Smooth muscle cell (in vitro differentiated cells): ENCODE data around the gene THAP12. TPM values are rescaled to one million over a fixed set of nuclear protein-coding genes. Genes with fewer than 3 reads are reported as not detected.
"Not testable (repeated sequence)": the region's sequence is repeated elsewhere in the genome, so short reads cannot be mapped to it uniquely, and the experiment has no call there.

Experiments used
- DNase-seq: peaks from one replicate; lab custom pipeline; 2025; ENCODE audit not compliant: unreplicated experiment; lab: John Stamatoyannopoulos, UW
- H2AFZ ChIP-seq: fragments of 200-600 bp; sonication (generic); 2 replicates; pipeline ENCODE4 v1.6.0; 2016; ENCODE audit warnings: antibody characterized with exemption, low read depth, mild to moderate bottlenecking
- H3F3A ChIP-seq: fragments of 200-600 bp; sonication (generic); 2 replicates; pipeline ENCODE4 v1.6.0; 2017; ENCODE audit warnings: antibody characterized with exemption, low read depth
- H3K27ac ChIP-seq: fragments of 200-600 bp; sonication (generic); 2 replicates; pipeline ENCODE4 v1.5.1; 2016; ENCODE audit warnings: low read depth, mild to moderate bottlenecking
- H3K27me3 ChIP-seq: fragments of 200-600 bp; sonication (generic); 2 replicates; pipeline ENCODE4 v1.6.1; 2016; ENCODE audit warnings: low read depth, mild to moderate bottlenecking
- H3K36me3 ChIP-seq: fragments of 200-600 bp; sonication (generic); 2 replicates; pipeline ENCODE4 v1.5.1; 2016; ENCODE audit warnings: low read depth
- H3K4me1 ChIP-seq: fragments of 200-600 bp; sonication (generic); 2 replicates; pipeline ENCODE4 v1.5.1; 2016; ENCODE audit warnings: low read depth
- H3K4me2 ChIP-seq: fragments of 200-600 bp; sonication (generic); 2 replicates; pipeline ENCODE4 v1.6.0; 2016; ENCODE audit warnings: mild to moderate bottlenecking
- H3K4me3 ChIP-seq: fragments of 200-600 bp; sonication (generic); 2 replicates; pipeline ENCODE4 v1.5.1; 2016; ENCODE audit warnings: mild to moderate bottlenecking
- H3K79me2 ChIP-seq: fragments of 200-600 bp; sonication (generic); 2 replicates; pipeline ENCODE4 v1.6.0; 2016; ENCODE audit warnings: low read depth, mild to moderate bottlenecking
- H3K9ac ChIP-seq: fragments of 200-600 bp; sonication (generic); 2 replicates; pipeline ENCODE4 v1.6.0; 2016; ENCODE audit warnings: low read depth
- H3K9me3 ChIP-seq: fragments of 200-600 bp; sonication (generic); replicated peaks from 2 replicates; pipeline ENCODE4 v1.5.1; 2016; ENCODE audit warnings: low read depth
- H4K20me1 ChIP-seq: fragments of 200-600 bp; sonication (generic); 2 replicates; pipeline ENCODE4 v1.6.0; 2016; ENCODE audit warnings: low read depth
- WGBS: methylation state at CpG from one replicate; pipeline ENCODE4 v1.1.7; 2016; ENCODE audit warnings: low lambda C conversion rate; 5-methylcytosine and 5-hydroxymethylcytosine counted together
- polyA plus RNA-seq: library from polyadenylated mRNA; unstranded; fragments of >200 nt; fragmentation: Nextera tagmentation; extraction: Ambion mirVana; gene quantifications from 2 replicates; pipeline ENCODE4 v1.2.1, GENCODE V29; 2016
- total RNA-seq: library from RNA; depleted of rRNA; stranded (reverse); fragments of >200 nt; gene quantifications from 2 replicates; pipeline ENCODE4 v1.2.3, GENCODE V29; 2014
- TF ChIP-seq, protein P1 (sequence below): fragments of 200-600 bp; sonication (generic); IDR thresholded peaks from 2 replicates; pipeline ENCODE4 v1.5.1; 2017; ENCODE audit warnings: borderline replicate concordance, mild to moderate bottlenecking, antibody characterized with exemption; ENCODE audit not compliant: insufficient read depth, poor library complexity, severe bottlenecking

The THAP12 gene
- total and polyA plus RNA-seq, 2 experiments from 2014 or later: 17.2 to 55.0 TPM

DNA sequence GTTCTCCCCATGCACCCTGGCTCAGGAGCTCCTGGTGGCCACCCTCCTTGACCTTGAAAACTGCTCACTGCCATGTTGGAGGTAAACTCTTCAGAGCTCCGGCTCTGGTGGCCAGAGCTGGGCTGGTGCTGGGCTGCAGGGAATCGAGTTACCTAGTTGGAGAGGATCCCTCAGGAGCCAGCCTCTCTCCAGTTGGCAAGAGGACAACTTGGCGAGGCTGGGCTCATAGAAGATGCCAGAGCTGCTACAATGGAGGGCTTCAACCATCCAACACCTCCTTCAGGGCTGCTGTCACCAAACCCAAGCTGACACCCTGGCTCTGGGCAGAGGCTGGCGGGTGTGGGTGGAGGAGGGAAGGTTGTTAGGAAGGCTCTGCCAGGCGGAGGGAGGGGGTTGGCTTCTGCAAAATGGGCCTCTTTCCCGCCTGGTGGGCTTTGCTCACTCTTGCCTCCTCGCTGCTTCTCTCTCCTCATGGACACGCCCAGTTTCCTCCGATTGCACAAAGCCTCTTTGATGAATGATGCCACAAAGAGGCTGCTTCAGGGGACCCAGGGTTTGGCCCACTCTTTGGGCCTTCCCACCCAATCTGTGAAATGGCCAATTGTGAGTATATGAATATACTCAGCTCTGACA, 53.1 kb downstream of the THAP12 start:
- no peak for DNase-seq
- H3K36me3 ChIP-seq: no peaks in the 10 kb centered on the region
- H3K9me3 ChIP-seq: no peaks in the 10 kb centered on the region
- H3K27ac ChIP-seq: no peak overlapping the region
- H3K27me3 ChIP-seq: no peaks in the 10 kb centered on the region
- H3K4me1 ChIP-seq: no peaks in the 10 kb centered on the region
- H3K79me2 ChIP-seq: no peaks in the 10 kb centered on the region
- TF ChIP-seq, protein P1, sequence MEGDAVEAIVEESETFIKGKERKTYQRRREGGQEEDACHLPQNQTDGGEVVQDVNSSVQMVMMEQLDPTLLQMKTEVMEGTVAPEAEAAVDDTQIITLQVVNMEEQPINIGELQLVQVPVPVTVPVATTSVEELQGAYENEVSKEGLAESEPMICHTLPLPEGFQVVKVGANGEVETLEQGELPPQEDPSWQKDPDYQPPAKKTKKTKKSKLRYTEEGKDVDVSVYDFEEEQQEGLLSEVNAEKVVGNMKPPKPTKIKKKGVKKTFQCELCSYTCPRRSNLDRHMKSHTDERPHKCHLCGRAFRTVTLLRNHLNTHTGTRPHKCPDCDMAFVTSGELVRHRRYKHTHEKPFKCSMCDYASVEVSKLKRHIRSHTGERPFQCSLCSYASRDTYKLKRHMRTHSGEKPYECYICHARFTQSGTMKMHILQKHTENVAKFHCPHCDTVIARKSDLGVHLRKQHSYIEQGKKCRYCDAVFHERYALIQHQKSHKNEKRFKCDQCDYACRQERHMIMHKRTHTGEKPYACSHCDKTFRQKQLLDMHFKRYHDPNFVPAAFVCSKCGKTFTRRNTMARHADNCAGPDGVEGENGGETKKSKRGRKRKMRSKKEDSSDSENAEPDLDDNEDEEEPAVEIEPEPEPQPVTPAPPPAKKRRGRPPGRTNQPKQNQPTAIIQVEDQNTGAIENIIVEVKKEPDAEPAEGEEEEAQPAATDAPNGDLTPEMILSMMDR: no peak
- no peaks in the 10 kb centered on the region for H4K20me1 ChIP-seq
- H3F3A ChIP-seq: peaks cover under 1% of the 10 kb centered on the region
- H3K9ac ChIP-seq: no peak overlapping the region
- no peak overlapping the region for H3K4me2 ChIP-seq
- no peak overlapping the region for H3K4me3 ChIP-seq
- H2AFZ ChIP-seq: no peak overlapping the region
- 91% methylated on average over 9 of the region's 9 CpGs for WGBS

- Histone ChIP-seq H3K27me3 (peaks cover 4% of the 10 kb centered on the region), H3K4me3 (no peak overlapping the region), H3K9ac (no peak overlapping the region), H3F3A (peaks cover 5% of the 10 kb centered on the region), H3K36me3 (no peaks in the 10 kb centered on the region), H4K20me1 (no peaks in the 10 kb centered on the region), H3K27ac (no peak overlapping the region), H2AFZ (no peak overlapping the region), H3K4me2 (no peak overlapping the region), H3K79me2 (no peaks in the 10 kb centered on the region), H3K4me1 (no peaks in the 10 kb centered on the region), H3K9me3 (no peaks in the 10 kb centered on the region)
- TF ChIP-seq, protein P1: no peak
- DNase-seq: no peak
- WGBS: 56% methylated on average over 1 of the region's 1 CpG
These were observed 53.7 kb downstream of the THAP12 start for GRCh38 chr11:76327202-76327601.

DNA sequence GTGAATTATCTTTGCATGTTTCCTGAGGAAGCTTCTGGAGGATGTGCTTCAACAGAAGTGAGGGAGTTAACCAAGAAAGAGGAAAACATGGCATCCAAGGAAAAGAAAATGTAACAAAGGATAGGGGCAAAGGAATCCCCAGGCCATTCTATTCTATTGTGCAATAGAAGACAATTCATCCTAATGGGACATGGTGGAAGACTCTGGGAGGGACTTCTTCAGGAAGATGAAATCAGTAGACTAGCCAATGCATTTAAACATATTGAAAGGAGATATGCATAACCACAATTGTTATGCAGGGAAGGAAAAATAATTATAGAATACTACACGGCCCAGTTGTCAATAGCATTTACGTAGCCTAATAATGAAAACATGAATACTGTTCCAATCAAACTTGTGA, 55.7 kb downstream of the THAP12 start:
- H3K9ac ChIP-seq: no peak overlapping the region
- no peak overlapping the region for H2AFZ ChIP-seq
- WGBS: 96% methylated on average over 2 of the region's 2 CpGs
- H3K9me3 ChIP-seq: no peaks in the 10 kb centered on the region
- H3K4me1 ChIP-seq: peaks cover 4% of the 10 kb centered on the region
- H3F3A ChIP-seq: peaks cover 5% of the 10 kb centered on the region
- DNase-seq: no peak
- H3K36me3 ChIP-seq: no peaks in the 10 kb centered on the region
- H3K79me2 ChIP-seq: no peaks in the 10 kb centered on the region
- TF ChIP-seq, protein P1: no peak
- peaks cover 24% of the 10 kb centered on the region for H3K27me3 ChIP-seq
- H4K20me1 ChIP-seq: no peaks in the 10 kb centered on the region
- H3K4me3 ChIP-seq: no peak overlapping the region
- H3K27ac ChIP-seq: no peak overlapping the region
- H3K4me2 ChIP-seq: no peak overlapping the region

DNA sequence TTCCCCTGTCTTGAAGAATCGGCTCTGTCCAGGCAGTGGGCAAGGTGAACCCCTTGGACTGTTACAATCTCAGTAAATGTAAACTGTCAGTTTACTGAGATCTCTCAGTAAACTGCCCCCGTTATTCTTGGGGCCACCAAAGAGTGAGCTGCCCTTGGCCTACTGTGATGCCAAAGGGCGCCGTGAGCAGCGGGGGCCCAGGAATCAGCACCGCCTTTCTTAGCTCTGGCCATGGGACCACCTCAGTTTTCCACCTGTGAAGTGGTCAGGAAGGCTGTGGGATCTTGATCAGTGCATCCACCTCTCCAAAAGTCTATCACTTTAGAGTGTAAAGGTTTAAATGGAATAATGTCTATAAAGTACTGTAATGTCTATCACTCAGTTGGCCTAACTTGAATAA, 57.1 kb downstream of the THAP12 start:
- no peak for DNase-seq
- no peaks in the 10 kb centered on the region for H3K79me2 ChIP-seq
- WGBS: 92% methylated on average over 6 of the region's 6 CpGs

DNA sequence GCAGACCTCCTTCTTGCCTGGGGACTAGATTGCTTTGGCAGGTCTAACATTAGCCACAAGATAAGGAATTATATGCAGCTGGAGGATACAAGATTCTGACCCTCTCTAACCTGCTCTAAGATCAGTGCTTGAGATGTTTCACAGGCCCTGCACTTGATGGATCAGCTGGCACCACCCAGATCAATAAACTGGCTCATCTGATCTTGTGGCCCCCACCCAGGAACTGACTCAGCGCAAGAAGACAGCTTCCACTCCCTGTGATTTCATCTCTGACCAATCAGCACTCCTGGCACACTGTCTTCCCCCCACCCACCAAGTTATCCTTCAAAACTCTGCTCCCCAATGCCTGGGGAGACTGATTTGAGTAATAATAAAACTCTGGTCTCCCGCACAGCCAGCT, 57.6 kb downstream of the THAP12 start:
- H3F3A ChIP-seq, H3K36me3 ChIP-seq, H4K20me1 ChIP-seq, H3K4me3 ChIP-seq, H3K9me3 ChIP-seq, H3K4me1 ChIP-seq, H3K4me2 ChIP-seq, H3K9ac ChIP-seq, DNase-seq, H3K27ac ChIP-seq, H3K79me2 ChIP-seq, H2AFZ ChIP-seq: not testable (repeated sequence)
- peaks cover 27% of the 10 kb centered on the region for H3K27me3 ChIP-seq
- WGBS: 79% methylated on average over 2 of the region's 2 CpGs

More for the DNA sequence above, 57.1 kb downstream of the THAP12 start:
- Histone ChIP-seq H3K27ac (no peak overlapping the region), H3K4me3 (no peak overlapping the region), H3F3A (peaks cover 5% of the 10 kb centered on the region), H4K20me1 (no peaks in the 10 kb centered on the region), H3K9me3 (no peaks in the 10 kb centered on the region), H3K27me3 (peaks cover 27% of the 10 kb centered on the region), H2AFZ (no peak overlapping the region), H3K9ac (no peak overlapping the region), H3K4me2 (no peak overlapping the region), H3K4me1 (peaks cover 4% of the 10 kb centered on the region), H3K36me3 (no peaks in the 10 kb centered on the region)
- TF ChIP-seq, protein P1: no peak
